ENCODE data around the gene CEP20.

CEP20 gene

GRCh38 chr16:15846510-15846909 is 41.9 kb downstream of the CEP20 start:
- TF ChIP-seq USF1 (IDR thresholded peaks at IDR 0.05), result no peak
- TF ChIP-seq TAF1 (IDR thresholded peaks at IDR 0.05; ENCODE audit: low read depth), result no peak
- TF ChIP-seq EP300 (IDR thresholded peaks at IDR 0.05; ENCODE audit: borderline replicate concordance), result no peak
- TF ChIP-seq NFIC (IDR thresholded peaks at IDR 0.05), result no peak
- no peak for TF ChIP-seq RAD21 (IDR thresholded peaks at IDR 0.05; ENCODE audit: low read depth)

- TF ChIP-seq RAD21 (IDR thresholded peaks at IDR 0.05; ENCODE audit: low read depth), result no peak
- TF ChIP-seq FOXM1 (IDR thresholded peaks at IDR 0.05; ENCODE audit: borderline replicate concordance, low read depth), result no peak
- TF ChIP-seq CREB1 (IDR thresholded peaks at IDR 0.05; ENCODE audit: low read depth), result no peak
- no peak for TF ChIP-seq EGR1 (IDR thresholded peaks at IDR 0.05)
- TF ChIP-seq YY1 (IDR thresholded peaks at IDR 0.05; ENCODE audit: low read depth), result no peak
- no peak for TF ChIP-seq TCF12 (IDR thresholded peaks at IDR 0.05; ENCODE audit: low read depth)
- TF ChIP-seq ZBTB7A (IDR thresholded peaks at IDR 0.05; ENCODE audit: low read depth), result no peak
- TF ChIP-seq TEAD4 (IDR thresholded peaks at IDR 0.05), result no peak
- TF ChIP-seq NFIC (IDR thresholded peaks at IDR 0.05), result no peak
- TF ChIP-seq EP300 (IDR thresholded peaks at IDR 0.05; ENCODE audit: borderline replicate concordance), result no peak
- no peak for TF ChIP-seq MAX (IDR thresholded peaks at IDR 0.05)
- no peak for TF ChIP-seq TAF1 (IDR thresholded peaks at IDR 0.05; ENCODE audit: low read depth)
- no peak for TF ChIP-seq CEBPB (IDR thresholded peaks at IDR 0.05)
- TF ChIP-seq REST (IDR thresholded peaks at IDR 0.05; ENCODE audit: low read depth), result no peak
- no peak for TF ChIP-seq USF1 (IDR thresholded peaks at IDR 0.05)
Measured at GRCh38 chr16:15843635-15844279, 44.6 kb downstream of the CEP20 start.

- TF ChIP-seq ZBTB7A (IDR thresholded peaks at IDR 0.05; ENCODE audit: low read depth) (no peak), TAF1 (IDR thresholded peaks at IDR 0.05; ENCODE audit: low read depth) (no peak), CREB1 (IDR thresholded peaks at IDR 0.05; ENCODE audit: low read depth) (no peak), MAX (IDR thresholded peaks at IDR 0.05) (no peak), REST (IDR thresholded peaks at IDR 0.05; ENCODE audit: low read depth) (no peak)
Measured at GRCh38 chr16:15837761-15838160, 50.6 kb downstream of the CEP20 start.

- TF ChIP-seq CEBPB (IDR thresholded peaks at IDR 0.05), result no peak
- TF ChIP-seq FOXM1 (IDR thresholded peaks at IDR 0.05; ENCODE audit: borderline replicate concordance, low read depth), result no peak
- no peak for TF ChIP-seq NFIC (IDR thresholded peaks at IDR 0.05)
- no peak for TF ChIP-seq TEAD4 (IDR thresholded peaks at IDR 0.05)
- TF ChIP-seq REST (IDR thresholded peaks at IDR 0.05; ENCODE audit: low read depth), result no peak
- no peak for TF ChIP-seq TAF1 (IDR thresholded peaks at IDR 0.05; ENCODE audit: low read depth)
- no peak for TF ChIP-seq TCF12 (IDR thresholded peaks at IDR 0.05; ENCODE audit: low read depth)
Measured at GRCh38 chr16:15836965-15837611, 51.3 kb downstream of the CEP20 start.

- TF ChIP-seq TCF12 (IDR thresholded peaks at IDR 0.05; ENCODE audit: low read depth) (no peak), TEAD4 (IDR thresholded peaks at IDR 0.05) (no peak), USF1 (IDR thresholded peaks at IDR 0.05) (no peak), FOXM1 (IDR thresholded peaks at IDR 0.05; ENCODE audit: borderline replicate concordance, low read depth) (no peak), CEBPB (IDR thresholded peaks at IDR 0.05) (no peak), MAX (IDR thresholded peaks at IDR 0.05) (no peak), EP300 (IDR thresholded peaks at IDR 0.05; ENCODE audit: borderline replicate concordance) (no peak), REST (IDR thresholded peaks at IDR 0.05; ENCODE audit: low read depth) (no peak), YY1 (IDR thresholded peaks at IDR 0.05; ENCODE audit: low read depth) (no peak), ZBTB7A (IDR thresholded peaks at IDR 0.05; ENCODE audit: low read depth) (no peak), CREB1 (IDR thresholded peaks at IDR 0.05; ENCODE audit: low read depth) (no peak)
Measured at GRCh38 chr16:15836074-15836473, 52.3 kb downstream of the CEP20 start.
